SK-N-SH treated with all-trans-retinoic acid at 6 μM for 48 hours (cell line): ENCODE data around the gene FOXN1.

ENCODE experiments used
- ATAC-seq: fragments of 200-7000 bp; cut with Tn5 transposase; 3 replicates; pipeline ENCODE4 v1.9.1; 2020; ENCODE audit warnings: mild to moderate bottlenecking, moderate library complexity
- ARNTL ChIP-seq: fragments of 450-650 bp; formaldehyde crosslinking; IDR thresholded peaks from 2 replicates; pipeline ENCODE4 v1.5.0; 2020; ENCODE audit warnings: low read depth, mild to moderate bottlenecking, moderate library complexity, borderline replicate concordance
- BACH2 ChIP-seq: fragments of 250-450 bp; sonication (Bioruptor Pico); IDR thresholded peaks from 2 replicates; pipeline ENCODE4 v1.9.0; 2021; ENCODE audit warnings: mild to moderate bottlenecking, borderline replicate concordance
- CSDC2 ChIP-seq: fragments of 250-450 bp; sonication (Bioruptor Pico); IDR thresholded peaks from 2 replicates; pipeline ENCODE4 v1.5.0; 2020; ENCODE audit warnings: mild to moderate bottlenecking, moderate library complexity
- CSRNP3 ChIP-seq: fragments of 250-450 bp; sonication (Bioruptor Pico); IDR thresholded peaks from 2 replicates; pipeline ENCODE4 v1.5.1; 2021; ENCODE audit warnings: mild to moderate bottlenecking, moderate library complexity
- ESRRG ChIP-seq: fragments of 250-450 bp; sonication (Bioruptor Pico); IDR thresholded peaks from 2 replicates; pipeline ENCODE4 v1.6.1; 2021; ENCODE audit warnings: mild to moderate bottlenecking
- GLIS3 ChIP-seq: fragments of 250-450 bp; sonication (Bioruptor Pico); IDR thresholded peaks from 2 replicates; pipeline ENCODE4 v1.5.0; 2020; ENCODE audit warnings: mild to moderate bottlenecking, moderate library complexity
- ISL1 ChIP-seq: fragments of 250-450 bp; sonication (Bioruptor Pico); IDR thresholded peaks from 2 replicates; pipeline ENCODE4 v2.1.2; 2022; ENCODE audit warnings: mild to moderate bottlenecking, moderate library complexity
- OSR1 ChIP-seq: fragments of 250-450 bp; sonication (Bioruptor Pico); IDR thresholded peaks from 2 replicates; pipeline ENCODE4 v1.8.0; 2022; ENCODE audit warnings: moderate library complexity, mild to moderate bottlenecking, inconsistent platforms
- PATZ1 ChIP-seq: fragments of 250-450 bp; sonication (Bioruptor Pico); IDR thresholded peaks from 2 replicates; pipeline ENCODE4 v1.8.0; 2020; ENCODE audit warnings: mild to moderate bottlenecking, moderate library complexity, borderline replicate concordance
- PPARA ChIP-seq: fragments of 250-450 bp; sonication (Bioruptor Pico); IDR thresholded peaks from 2 replicates; pipeline ENCODE4 v1.5.0; 2020; ENCODE audit warnings: mild to moderate bottlenecking, borderline replicate concordance
- RARB ChIP-seq: fragments of 250-450 bp; sonication (Bioruptor Pico); IDR thresholded peaks from 2 replicates; pipeline ENCODE4 v1.8.0; 2021; ENCODE audit warnings: mild to moderate bottlenecking, moderate library complexity
- SNAI2 ChIP-seq: fragments of 250-450 bp; sonication (Bioruptor Pico); IDR thresholded peaks from 2 replicates; pipeline ENCODE4 v1.5.0; 2020; ENCODE audit warnings: mild to moderate bottlenecking, moderate library complexity
- TCF4 ChIP-seq: fragments of 250-450 bp; sonication (Bioruptor Pico); IDR thresholded peaks from 2 replicates; pipeline ENCODE4 v1.8.0; 2021; ENCODE audit warnings: mild to moderate bottlenecking, moderate library complexity, borderline replicate concordance
- TOX ChIP-seq: fragments of 250-450 bp; sonication (Bioruptor Pico); IDR thresholded peaks from 2 replicates; pipeline ENCODE4 v1.8.0; 2021; ENCODE audit warnings: mild to moderate bottlenecking, moderate library complexity, borderline replicate concordance
- TSHZ2 ChIP-seq: fragments of 250-450 bp; sonication (Bioruptor Pico); IDR thresholded peaks from 2 replicates; pipeline ENCODE4 v1.5.0; 2020; ENCODE audit warnings: mild to moderate bottlenecking, moderate library complexity
- ZC3H10 ChIP-seq: fragments of 250-450 bp; sonication (Bioruptor Pico); IDR thresholded peaks from 2 replicates; pipeline ENCODE4 v1.5.1; 2021; ENCODE audit warnings: mild to moderate bottlenecking, moderate library complexity
- ZFP3 ChIP-seq: fragments of 250-450 bp; sonication (Bioruptor Pico); IDR thresholded peaks from 2 replicates; pipeline ENCODE4 v1.5.0; 2020; ENCODE audit warnings: mild to moderate bottlenecking, moderate library complexity
- ZFP30 ChIP-seq: fragments of 450-650 bp; formaldehyde crosslinking; IDR thresholded peaks from 2 replicates; pipeline ENCODE4 v1.5.0; 2022; ENCODE audit warnings: mild to moderate bottlenecking, moderate library complexity
- ZNF565 ChIP-seq: fragments of 450-650 bp; formaldehyde crosslinking; conservative IDR thresholded peaks from 2 replicates; pipeline ENCODE4 v1.5.0; 2020; ENCODE audit warnings: low read depth, mild to moderate bottlenecking, moderate library complexity
- ZNF70 ChIP-seq: fragments of 450-650 bp; formaldehyde crosslinking; IDR thresholded peaks from 2 replicates; pipeline ENCODE4 v1.5.0; 2020; ENCODE audit warnings: mild to moderate bottlenecking, moderate library complexity
- ZNF8 ChIP-seq: fragments of 450-650 bp; formaldehyde crosslinking; IDR thresholded peaks from 2 replicates; pipeline ENCODE4 v1.5.0; 2020; ENCODE audit warnings: mild to moderate bottlenecking, moderate library complexity

FOXN1 gene

GRCh38 chr17:28577466-28577824 lies 71.3 kb downstream of the FOXN1 start:
- TF ChIP-seq OSR1 (CRISPR knock-in tag) (no peak), GLIS3 (CRISPR knock-in tag) (no peak), BACH2 (no peak), ZNF565 (no peak), ZNF8 (CRISPR knock-in tag) (no peak), ESRRG (no peak), ISL1 (no peak), PATZ1 (CRISPR knock-in tag) (no peak), PPARA (no peak), ZFP3 (CRISPR knock-in tag) (no peak), ZC3H10 (CRISPR knock-in tag) (no peak), TOX (CRISPR knock-in tag) (no peak), TSHZ2 (CRISPR knock-in tag) (no peak), CSRNP3 (no peak)
- TF ChIP-seq, all 23 proteins: peak for 0
- no peak for ATAC-seq

- no peak for TF ChIP-seq PATZ1 (CRISPR knock-in tag)
- TF ChIP-seq OSR1 (CRISPR knock-in tag), result no peak
- TF ChIP-seq TCF4 (CRISPR knock-in tag), result no peak
- no peak for TF ChIP-seq GLIS3 (CRISPR knock-in tag)
- no peak for TF ChIP-seq ZFP3 (CRISPR knock-in tag)
- TF ChIP-seq BACH2, result no peak
- TF ChIP-seq RARB (CRISPR knock-in tag), result no peak
- no peak for TF ChIP-seq PPARA
- no peak for TF ChIP-seq ZNF565
- TF ChIP-seq SNAI2 (CRISPR knock-in tag), result no peak
- TF ChIP-seq ZFP30 (CRISPR knock-in tag), result no peak
- no peak for TF ChIP-seq CSRNP3
- TF ChIP-seq ZNF8 (CRISPR knock-in tag), result no peak
- no peak for TF ChIP-seq ARNTL (CRISPR knock-in tag)
- no peak for ATAC-seq
Observed at GRCh38 chr17:28578246-28579195, 72.4 kb downstream of the FOXN1 start.

GRCh38 chr17:28579526-28579925 lies 73.4 kb downstream of the FOXN1 start:
- no peak for ATAC-seq
- TF ChIP-seq TOX (CRISPR knock-in tag) (no peak), OSR1 (CRISPR knock-in tag) (no peak), ZNF70 (CRISPR knock-in tag) (no peak), TSHZ2 (CRISPR knock-in tag) (no peak), RARB (CRISPR knock-in tag) (no peak), ARNTL (CRISPR knock-in tag) (no peak), ZNF8 (CRISPR knock-in tag) (no peak), TCF4 (CRISPR knock-in tag) (no peak), GLIS3 (CRISPR knock-in tag) (no peak), CSRNP3 (no peak), CSDC2 (CRISPR knock-in tag) (no peak), BACH2 (no peak), ZFP3 (CRISPR knock-in tag) (no peak)
